ENCODE results near the gene MAN1B1.

- no peak for TF ChIP-seq POLR2A (IDR thresholded peaks at IDR 0.05; ENCODE audit: low read length)
- TF ChIP-seq EP300 (IDR thresholded peaks at IDR 0.05), result no peak
- no peak for TF ChIP-seq CTCF (IDR thresholded peaks at IDR 0.05)
- no peak for TF ChIP-seq PHF8 (IDR thresholded peaks at IDR 0.05; ENCODE audit: borderline replicate concordance, low read depth)
Observed at GRCh38 chr9:137077758-137078693, 8.8 kb upstream of the MAN1B1 start.
